Left ventricle myocardium inferior (tissue), 1 donor: Measurements from ENCODE around the gene NRG3. TPM values are rescaled to one million over a fixed set of nuclear protein-coding genes. Genes with fewer than 3 reads are reported as not detected.

Experiments used
- DNase-seq: peaks from one replicate; pipeline ENCODE4 v3.0.0-alpha.2; 2020
- H3K27ac ChIP-seq: fragments of 200-600 bp; replicated peaks from 2 replicates; pipeline ENCODE4 v1.8.0; 2021
- H3K27me3 ChIP-seq: fragments of 200-600 bp; 2 replicates; pipeline ENCODE4 v1.8.0; 2021; ENCODE audit warnings: low read depth
- H3K36me3 ChIP-seq: fragments of 200-600 bp; 2 replicates; pipeline ENCODE4 v1.8.0; 2021
- H3K4me1 ChIP-seq: fragments of 200-600 bp; 2 replicates; pipeline ENCODE4 v1.8.0; 2021
- H3K4me3 ChIP-seq: fragments of 200-600 bp; 2 replicates; pipeline ENCODE4 v1.8.0; 2021; ENCODE audit warnings: mild to moderate bottlenecking, moderate library complexity
- H3K9me3 ChIP-seq: fragments of 200-600 bp; replicated peaks from 2 replicates; pipeline ENCODE4 v1.8.0; 2021
- intact Hi-C: fragments of 100-400 bp; cut with micrococcal nuclease; formaldehyde crosslinking; loops from one replicate; pipeline ENCODE4 v1.11.0; 2022
- total RNA-seq: library from RNA; stranded (reverse); fragmentation: NEBNext Ultra II Directional; extraction: Animal tissue kit (Norgen Biotek cat#: 25700); gene quantifications from one replicate; pipeline ENCODE4 v1.2.1, GENCODE V29; 2021
- TF ChIP-seq, protein P1 (sequence below): fragments of 200-600 bp; IDR thresholded peaks from 2 replicates; pipeline ENCODE4 v1.8.0; 2021; ENCODE audit warnings: antibody characterized with exemption, mild to moderate bottlenecking, borderline replicate concordance
- donor health status: DM: no; HTN: yes; CAD: no; lungs with severe emphysema.

NRG3 gene
- total RNA-seq, 1 donor from 2014 or later = 0.11 TPM

- Histone ChIP-seq H3K4me3 (no peak overlapping the region), H3K4me1 (no peaks in the 10 kb centered on the region), H3K27me3 (no peaks in the 10 kb centered on the region), H3K36me3 (no peaks in the 10 kb centered on the region), H3K9me3 (no peaks in the 10 kb centered on the region), H3K27ac (no peak overlapping the region)
- no peak for DNase-seq
- TF ChIP-seq, protein P1, sequence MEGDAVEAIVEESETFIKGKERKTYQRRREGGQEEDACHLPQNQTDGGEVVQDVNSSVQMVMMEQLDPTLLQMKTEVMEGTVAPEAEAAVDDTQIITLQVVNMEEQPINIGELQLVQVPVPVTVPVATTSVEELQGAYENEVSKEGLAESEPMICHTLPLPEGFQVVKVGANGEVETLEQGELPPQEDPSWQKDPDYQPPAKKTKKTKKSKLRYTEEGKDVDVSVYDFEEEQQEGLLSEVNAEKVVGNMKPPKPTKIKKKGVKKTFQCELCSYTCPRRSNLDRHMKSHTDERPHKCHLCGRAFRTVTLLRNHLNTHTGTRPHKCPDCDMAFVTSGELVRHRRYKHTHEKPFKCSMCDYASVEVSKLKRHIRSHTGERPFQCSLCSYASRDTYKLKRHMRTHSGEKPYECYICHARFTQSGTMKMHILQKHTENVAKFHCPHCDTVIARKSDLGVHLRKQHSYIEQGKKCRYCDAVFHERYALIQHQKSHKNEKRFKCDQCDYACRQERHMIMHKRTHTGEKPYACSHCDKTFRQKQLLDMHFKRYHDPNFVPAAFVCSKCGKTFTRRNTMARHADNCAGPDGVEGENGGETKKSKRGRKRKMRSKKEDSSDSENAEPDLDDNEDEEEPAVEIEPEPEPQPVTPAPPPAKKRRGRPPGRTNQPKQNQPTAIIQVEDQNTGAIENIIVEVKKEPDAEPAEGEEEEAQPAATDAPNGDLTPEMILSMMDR = peak; percentile 12
- intact Hi-C loops = no loop called here
Measured at GRCh38 chr10:82150123-82150900, 275.3 kb downstream of the NRG3 start.

- Histone ChIP-seq H3K27ac (no peak overlapping the region), H3K4me3 (no peak overlapping the region), H3K4me1 (no peaks in the 10 kb centered on the region), H3K36me3 (no peaks in the 10 kb centered on the region), H3K9me3 (no peaks in the 10 kb centered on the region), H3K27me3 (no peaks in the 10 kb centered on the region)
- TF ChIP-seq, protein P1 = no peak
- intact Hi-C loops = no loop called here
- no peak for DNase-seq
Measured at GRCh38 chr10:82160307-82160706, 285.3 kb downstream of the NRG3 start.

DNA sequence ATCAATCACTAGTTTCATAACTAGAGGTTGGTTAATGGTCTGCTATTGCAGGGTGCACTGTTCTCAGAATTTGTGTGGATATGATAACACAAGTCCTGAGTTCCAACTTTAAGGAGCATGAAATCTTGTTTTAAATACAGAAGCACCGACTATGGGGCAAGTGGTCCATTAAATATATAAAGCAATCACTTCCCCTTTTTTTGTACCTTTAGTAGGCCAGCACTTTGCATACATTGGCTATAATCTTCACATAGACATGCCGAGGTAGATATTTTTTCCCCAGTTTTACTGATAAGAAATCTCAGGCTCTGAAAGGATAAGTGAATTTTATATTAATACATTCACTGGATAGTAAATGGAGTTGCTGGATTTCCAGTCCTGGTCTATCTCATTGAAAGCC, 286.3 kb downstream of the NRG3 start:
- Histone ChIP-seq H3K9me3 (no peaks in the 10 kb centered on the region), H3K27me3 (no peaks in the 10 kb centered on the region), H3K4me1 (no peaks in the 10 kb centered on the region), H3K27ac (no peak overlapping the region), H3K36me3 (no peaks in the 10 kb centered on the region), H3K4me3 (no peak overlapping the region)
- TF ChIP-seq, protein P1 = no peak
- intact Hi-C loops = no loop called here
- DNase-seq = no peak

DNA sequence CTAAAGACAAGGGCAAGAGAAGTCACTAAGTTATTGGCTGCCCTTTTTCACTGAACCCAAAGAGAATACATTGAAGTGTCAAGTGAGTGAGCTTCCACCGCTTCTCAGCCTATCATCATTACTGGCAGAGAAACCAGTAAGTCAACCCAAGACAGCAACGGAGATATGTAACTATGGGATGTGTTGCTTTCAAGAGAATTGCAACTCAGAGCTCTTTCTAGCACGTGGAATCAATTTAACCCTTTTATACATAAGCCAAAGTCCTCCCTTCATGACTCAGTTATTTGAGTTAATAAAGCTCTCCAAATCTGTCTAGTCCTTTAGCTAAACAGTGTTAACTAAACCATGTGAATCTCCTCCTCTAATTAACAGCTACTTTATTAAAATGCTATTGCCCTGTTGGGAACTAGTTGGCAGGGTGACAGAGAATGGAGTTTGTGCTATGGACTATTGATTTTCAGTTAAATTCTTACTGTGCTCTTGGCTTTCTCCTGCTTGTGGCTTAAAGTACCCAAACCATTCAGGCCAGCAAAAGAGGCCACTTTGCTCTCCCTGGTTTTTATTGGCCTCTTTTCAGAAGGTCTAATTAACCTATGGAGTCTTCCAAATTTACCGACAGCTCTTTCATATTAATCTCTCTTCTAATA, 287.7 kb downstream of the NRG3 start:
- Histone ChIP-seq H3K9me3 (no peaks in the 10 kb centered on the region), H3K4me1 (no peaks in the 10 kb centered on the region), H3K27ac (no peak overlapping the region), H3K4me3 (no peak overlapping the region), H3K27me3 (no peaks in the 10 kb centered on the region), H3K36me3 (no peaks in the 10 kb centered on the region)
- TF ChIP-seq, protein P1 = no peak
- intact Hi-C loops = no loop called here
- DNase-seq = no peak

DNA sequence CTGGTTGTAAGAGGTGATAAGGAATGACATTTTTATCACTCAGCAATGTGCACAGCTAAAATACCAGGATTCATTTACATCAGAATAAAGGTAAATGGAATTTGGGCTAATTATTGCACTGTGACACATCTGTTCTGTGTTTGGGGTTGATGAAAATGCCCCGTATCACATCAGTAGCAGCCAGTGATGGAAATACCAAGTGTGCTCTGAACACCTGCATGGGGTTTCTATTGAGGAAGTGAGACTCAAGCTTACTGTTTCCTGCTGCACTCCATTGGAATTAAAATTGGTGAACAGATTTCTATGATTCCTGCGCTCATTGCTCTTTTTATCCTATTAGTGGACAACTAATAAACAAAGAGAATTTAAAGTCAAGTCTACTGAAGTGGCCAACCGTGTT, 296.9 kb downstream of the NRG3 start:
- TF ChIP-seq, protein P1 = no peak
- H3K4me3 ChIP-seq = no peak overlapping the region
- no peaks in the 10 kb centered on the region for H3K4me1 ChIP-seq
- no peak for DNase-seq
- H3K27ac ChIP-seq = no peak overlapping the region
- intact Hi-C loops = no loop called here
- H3K9me3 ChIP-seq = no peaks in the 10 kb centered on the region
- H3K27me3 ChIP-seq = no peaks in the 10 kb centered on the region
- H3K36me3 ChIP-seq = no peaks in the 10 kb centered on the region
